ENCODE measurements around the gene ARHGAP9.

Gene ARHGAP9

DNA sequence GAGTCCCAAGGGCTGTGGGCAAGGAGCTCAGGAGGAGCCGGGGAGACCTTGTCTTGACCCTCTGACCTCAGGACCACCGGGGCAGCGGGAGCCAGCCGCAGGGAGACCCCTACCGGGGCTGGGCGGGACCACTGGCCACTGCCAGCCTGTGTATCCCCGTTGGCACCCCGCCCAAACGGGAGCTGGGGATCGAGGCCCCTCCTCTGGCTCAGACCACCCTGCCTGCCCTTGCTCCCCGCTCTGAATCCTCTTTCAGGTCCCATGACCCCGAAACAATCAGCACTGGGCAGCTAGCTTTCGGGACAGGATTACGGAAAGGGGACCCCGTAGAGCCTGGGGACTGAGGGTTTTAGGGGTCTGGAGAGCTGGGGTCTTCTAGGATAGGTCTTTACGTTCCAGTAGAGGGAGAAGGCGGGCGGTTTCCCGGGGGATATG is 18.8 kb downstream of the ARHGAP9 start:
- H3K9ac ChIP-seq: peak overlapping the region; percentile 30; the same call in 1 of the 2 replicates

GRCh38 chr12:57460468-57460784 is 19.2 kb downstream of the ARHGAP9 start:
- TF ChIP-seq Cebpa-rat (IDR thresholded peaks at IDR 0.05): no peak
- Histone ChIP-seq H3K4me3 (peak overlapping the region; percentile 70), H3K4me2 (peak overlapping the region; percentile 98), H3K4me1 (peaks cover 54% of the 10 kb centered on the region), H3K9ac (no peak overlapping the region), H3K27ac (no peak overlapping the region), H3K9me3 (no peaks in the 10 kb centered on the region), H3K27me3 (peaks cover 20% of the 10 kb centered on the region), H3K36me3 (no peaks in the 10 kb centered on the region), H4K20me1 (peaks cover 7% of the 10 kb centered on the region)

More for the DNA sequence above, 18.8 kb downstream of the ARHGAP9 start:
- TF ChIP-seq Cebpa-rat (IDR thresholded peaks at IDR 0.05): no peak
- Histone ChIP-seq H3K4me1 (peaks cover 53% of the 10 kb centered on the region), H3K4me2 (peak overlapping the region; percentile 98), H3K9me3 (no peaks in the 10 kb centered on the region), H3K4me3 (peak overlapping the region; percentile 70), H3K27me3 (peaks cover 20% of the 10 kb centered on the region), H3K27ac (no peak overlapping the region), H4K20me1 (peaks cover 7% of the 10 kb centered on the region), H3K36me3 (no peaks in the 10 kb centered on the region)

DNA sequence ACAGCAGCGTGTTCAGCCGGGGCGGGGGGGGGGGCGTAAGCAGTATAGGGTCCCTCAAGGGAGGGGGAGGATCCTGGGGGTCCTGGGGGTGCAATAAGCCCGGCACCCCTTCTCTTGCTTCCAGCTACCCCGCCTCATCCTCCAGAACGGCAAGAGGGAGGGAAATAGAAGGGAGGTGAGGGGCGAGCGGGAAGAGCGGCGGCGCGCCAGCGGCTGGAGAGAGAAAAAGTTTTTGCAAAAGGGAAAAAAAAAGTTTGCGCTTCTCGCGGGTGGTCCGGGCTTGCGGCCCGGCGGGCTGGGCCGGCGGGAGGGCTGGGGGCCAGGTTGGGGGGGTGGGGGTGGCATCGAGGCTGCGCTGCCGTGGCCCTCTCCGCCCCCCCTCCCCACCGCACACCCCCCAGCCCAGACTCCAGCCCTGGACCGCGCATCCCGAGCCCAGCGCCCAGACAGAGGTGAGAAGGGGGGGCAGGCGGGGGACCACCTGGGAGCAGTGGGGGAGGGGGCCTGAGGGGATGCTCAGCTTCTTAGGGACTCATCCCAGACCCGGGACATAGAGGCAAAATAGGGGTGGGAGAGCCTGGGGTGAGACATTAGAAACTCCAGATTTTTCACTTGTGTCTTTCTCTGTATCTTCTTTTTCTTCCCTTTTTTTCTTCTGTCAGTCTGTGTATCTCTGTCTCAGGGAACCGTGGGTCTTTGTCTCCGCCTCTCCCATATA is 19.8 kb downstream of the ARHGAP9 start, which contains the start of gene GLI1:
Gene GLI1, plus strand, starts transcription at position 36 of the 718 bp plus-strand sequence. CDS start 3,907 bp downstream, outside the sequence.
- TF ChIP-seq Cebpa-rat (IDR thresholded peaks at IDR 0.05): no peak
- H3K9ac ChIP-seq: peak within 1 kb of the TSS; percentile 72
- peaks cover 56% of the 10 kb centered on the region for H3K4me1 ChIP-seq
- H3K9me3 ChIP-seq: no peaks in the 10 kb centered on the region
- H3K4me2 ChIP-seq: peak within 1 kb of the TSS; percentile 98
- H3K36me3 ChIP-seq: no peaks in the 10 kb centered on the region
- peak within 1 kb of the TSS; percentile 77 for H3K27ac ChIP-seq
- H3K27me3 ChIP-seq: peaks cover 20% of the 10 kb centered on the region
- H3K4me3 ChIP-seq: peak within 1 kb of the TSS; percentile 70
- peaks cover 7% of the 10 kb centered on the region for H4K20me1 ChIP-seq

DNA sequence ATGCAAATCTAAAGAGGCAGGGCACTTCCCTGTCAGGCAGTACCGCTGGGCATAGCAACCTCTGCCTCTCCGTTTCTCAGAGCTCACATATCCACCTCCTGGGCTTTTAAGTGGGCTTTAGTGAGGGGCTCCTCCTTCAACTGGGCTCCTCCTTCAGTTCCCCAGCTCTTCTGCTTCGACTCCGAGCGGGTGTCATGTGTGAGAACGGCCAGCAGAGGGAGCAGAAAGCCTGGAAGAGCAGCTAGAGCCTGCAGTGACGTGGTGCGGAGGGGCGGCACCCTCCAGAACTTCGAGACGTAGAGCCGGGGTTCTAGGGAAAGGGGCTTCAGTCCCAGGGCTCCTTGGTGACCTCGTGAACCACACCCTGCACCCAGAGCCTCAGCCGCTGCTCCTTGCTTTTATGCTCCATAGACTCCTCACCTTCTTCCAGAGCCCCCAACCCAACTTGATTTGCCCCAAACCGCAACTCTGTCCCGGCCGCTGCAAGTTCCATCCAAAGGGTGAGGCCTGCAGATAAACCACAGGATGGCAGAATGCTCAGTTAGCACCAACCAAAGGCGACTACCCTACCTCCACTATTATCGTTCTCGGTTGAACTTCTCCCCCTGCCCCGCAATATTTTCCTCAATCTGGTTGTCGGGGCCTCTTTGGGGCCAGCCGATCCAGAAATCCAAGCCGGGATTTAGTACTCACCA is 20.5 kb downstream of the ARHGAP9 start:
- H3K27ac ChIP-seq: peak overlapping the region; percentile 77
- no peak for TF ChIP-seq Cebpa-rat (IDR thresholded peaks at IDR 0.05)
- peak overlapping the region; percentile 70 for H3K4me3 ChIP-seq
- peaks cover 64% of the 10 kb centered on the region for H3K4me1 ChIP-seq
- H4K20me1 ChIP-seq: peaks cover 7% of the 10 kb centered on the region
- no peaks in the 10 kb centered on the region for H3K9me3 ChIP-seq
- H3K27me3 ChIP-seq: peaks cover 20% of the 10 kb centered on the region
- H3K4me2 ChIP-seq: peak overlapping the region; percentile 79
- no peaks in the 10 kb centered on the region for H3K36me3 ChIP-seq
- H3K9ac ChIP-seq: peak overlapping the region; percentile 72

DNA sequence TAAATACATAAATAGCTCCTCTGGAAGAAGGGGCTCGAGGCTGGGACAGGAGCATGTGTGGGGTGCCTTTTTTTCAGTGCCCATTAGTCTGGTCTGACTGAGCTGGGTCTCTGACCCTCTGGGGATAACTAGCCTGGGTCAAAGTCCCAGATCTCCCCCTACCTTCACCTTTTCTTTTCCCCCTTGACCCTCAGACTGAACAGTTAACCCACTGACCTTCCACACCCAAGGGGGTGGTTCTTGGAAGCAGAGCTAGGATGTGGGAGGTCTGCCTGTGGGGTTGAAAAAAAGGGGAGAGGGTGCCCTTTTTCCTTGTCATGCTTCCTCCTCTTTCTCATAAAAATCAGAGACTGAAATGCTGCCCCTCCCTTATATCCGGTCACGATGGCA is 21.0 kb downstream of the ARHGAP9 start:
- Histone ChIP-seq H3K27me3 (peaks cover 20% of the 10 kb centered on the region), H3K4me1 (peaks cover 69% of the 10 kb centered on the region), H3K4me3 (peak overlapping the region; percentile 70), H3K9ac (peak overlapping the region; percentile 72), H3K4me2 (peak overlapping the region; percentile 79), H4K20me1 (peaks cover 7% of the 10 kb centered on the region), H3K27ac (peak overlapping the region; percentile 77), H3K9me3 (no peaks in the 10 kb centered on the region), H3K36me3 (no peaks in the 10 kb centered on the region)
- no peak for TF ChIP-seq Cebpa-rat (IDR thresholded peaks at IDR 0.05)

- Histone ChIP-seq H3K9me3 (no peaks in the 10 kb centered on the region), H3K4me3 (no peak overlapping the region), H3K36me3 (no peaks in the 10 kb centered on the region), H3K4me2 (peak overlapping the region; percentile 59; the same call in 1 of the 2 replicates), H4K20me1 (peaks cover 7% of the 10 kb centered on the region), H3K27ac (no peak overlapping the region), H3K9ac (no peak overlapping the region), H3K4me1 (peaks cover 77% of the 10 kb centered on the region), H3K27me3 (peaks cover 17% of the 10 kb centered on the region)
- no peak for TF ChIP-seq Cebpa-rat (IDR thresholded peaks at IDR 0.05)
These were observed 22.8 kb downstream of the ARHGAP9 start for GRCh38 chr12:57456737-57457490.

DNA sequence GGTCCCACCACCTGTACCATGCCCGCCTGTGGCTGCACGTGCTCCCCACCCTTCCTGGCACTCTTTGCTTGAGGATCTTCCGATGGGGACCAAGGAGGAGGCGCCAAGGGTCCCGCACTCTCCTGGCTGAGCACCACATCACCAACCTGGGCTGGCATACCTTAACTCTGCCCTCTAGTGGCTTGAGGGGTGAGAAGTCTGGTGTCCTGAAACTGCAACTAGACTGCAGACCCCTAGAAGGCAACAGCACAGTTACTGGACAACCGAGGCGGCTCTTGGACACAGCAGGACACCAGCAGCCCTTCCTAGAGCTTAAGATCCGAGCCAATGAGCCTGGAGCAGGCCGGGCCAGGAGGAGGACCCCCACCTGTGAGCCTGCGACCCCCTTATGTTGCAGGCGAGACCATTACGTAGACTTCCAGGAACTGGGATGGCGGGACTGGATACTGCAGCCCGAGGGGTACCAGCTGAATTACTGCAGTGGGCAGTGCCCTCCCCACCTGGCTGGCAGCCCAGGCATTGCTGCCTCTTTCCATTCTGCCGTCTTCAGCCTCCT is 23.4 kb downstream of the ARHGAP9 start:
- Histone ChIP-seq H3K4me1 (peaks cover 82% of the 10 kb centered on the region), H3K4me3 (peak overlapping the region; percentile 35; the same call in 1 of the 2 replicates), H4K20me1 (peaks cover 6% of the 10 kb centered on the region), H3K27ac (peak overlapping the region; percentile 18; the same call in 1 of the 2 replicates), H3K9ac (0 out of 2 replicates have a peak overlapping the region, but pooled peaks have one; percentile 42), H3K36me3 (no peaks in the 10 kb centered on the region), H3K9me3 (no peaks in the 10 kb centered on the region), H3K4me2 (peak overlapping the region; percentile 59), H3K27me3 (peaks cover 12% of the 10 kb centered on the region)
- no peak for TF ChIP-seq Cebpa-rat (IDR thresholded peaks at IDR 0.05)

DNA sequence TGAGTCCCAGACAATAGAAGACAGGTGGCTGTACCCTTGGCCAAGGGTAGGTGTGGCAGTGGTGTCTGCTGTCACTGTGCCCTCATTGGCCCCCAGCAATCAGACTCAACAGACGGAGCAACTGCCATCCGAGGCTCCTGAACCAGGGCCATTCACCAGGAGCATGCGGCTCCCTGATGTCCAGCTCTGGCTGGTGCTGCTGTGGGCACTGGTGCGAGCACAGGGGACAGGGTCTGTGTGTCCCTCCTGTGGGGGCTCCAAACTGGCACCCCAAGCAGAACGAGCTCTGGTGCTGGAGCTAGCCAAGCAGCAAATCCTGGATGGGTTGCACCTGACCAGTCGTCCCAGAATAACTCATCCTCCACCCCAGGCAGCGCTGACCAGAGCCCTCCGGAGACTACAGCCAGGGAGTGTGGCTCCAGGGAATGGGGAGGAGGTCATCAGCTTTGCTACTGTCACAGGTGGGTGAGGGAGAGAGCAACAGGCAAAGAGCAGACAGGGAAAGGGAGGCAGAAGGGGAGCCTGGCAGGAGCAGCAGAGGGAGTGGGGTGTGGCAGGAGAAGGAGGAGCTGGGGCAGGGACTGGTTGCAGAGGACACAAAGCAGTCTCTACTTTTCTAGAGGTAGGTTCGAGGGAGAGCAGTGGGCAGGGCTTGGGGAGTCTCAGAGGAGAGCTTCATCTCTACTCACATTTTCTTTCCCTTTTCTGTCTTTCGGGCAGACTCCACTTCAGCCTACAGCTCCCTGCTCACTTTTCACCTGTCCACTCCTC is 24.1 kb downstream of the ARHGAP9 start:
- Histone ChIP-seq H3K4me3 (peak overlapping the region; percentile 35; the same call in 1 of the 2 replicates), H3K36me3 (no peaks in the 10 kb centered on the region), H3K27ac (peak overlapping the region; percentile 69), H3K9ac (peak overlapping the region; percentile 42), H4K20me1 (no peaks in the 10 kb centered on the region), H3K27me3 (peaks cover 5% of the 10 kb centered on the region; the same call in 1 of the 2 replicates), H3K4me1 (peaks cover 78% of the 10 kb centered on the region), H3K4me2 (peak overlapping the region; percentile 59), H3K9me3 (no peaks in the 10 kb centered on the region)
- no peak for TF ChIP-seq Cebpa-rat (IDR thresholded peaks at IDR 0.05)

All from BLaER1 (cell line).